HEK293 (cell line): Measurements from ENCODE around the gene GRB10.

Experiments
- CTCF ChIA-PET: fragments of 350-600 bp; formaldehyde crosslinking; extraction: SDS; loops from one replicate; lab custom pipeline; 2021; ENCODE audit warnings: antibody characterized with exemption; lab: Yijun Ruan, JAX
- POLR2A ChIA-PET: fragments of 300-600 bp; formaldehyde crosslinking; extraction: SDS; loops from one replicate; lab custom pipeline; 2020; ENCODE audit warnings: antibody characterized with exemption, inconsistent platforms; lab: Yijun Ruan, JAX
- H3K27ac ChIP-seq: fragments of 200-500 bp; sonication (Bioruptor generic); 2 replicates; pipeline ENCODE4 v1.5.1; 2014; ENCODE audit warnings: low read depth, low read length, control low read depth, inconsistent platforms; ENCODE audit errors: extremely low read depth
- H3K36me3 ChIP-seq, 2 experiments: fragments of 200-500 bp in 1 of 2; sonication (Bioruptor generic) in 1 of 2; 1 replicate in 1 of 2; 2 replicates in 1 of 2; pipeline ENCODE4 v1.5.1; 2014 to 2017; ENCODE audit warnings: inconsistent platforms in 2 of 2, low read length in 2 of 2; ENCODE audit not compliant: control insufficient read depth in 2 of 2, insufficient read depth in 1 of 2
- H3K4me1 ChIP-seq: fragments of 200-500 bp; sonication (Bioruptor generic); 2 replicates; pipeline ENCODE4 v1.5.1; 2014; ENCODE audit warnings: mild to moderate bottlenecking, low read length, inconsistent platforms; ENCODE audit not compliant: control insufficient read depth, insufficient read depth
- H3K4me3 ChIP-seq: 2 replicates; pipeline ENCODE4 v1.5.1; 2011; ENCODE audit warnings: low read depth, mild to moderate bottlenecking, control low read depth, low read length, moderate library complexity
- H3K9me3 ChIP-seq: fragments of 200-500 bp; sonication (Bioruptor generic); 2 replicates; pipeline ENCODE4 v1.5.1; 2014; ENCODE audit warnings: low read depth, low read length, inconsistent platforms; ENCODE audit not compliant: control insufficient read depth, insufficient read depth
- HOXA7 ChIP-seq: sonication (generic); formaldehyde crosslinking; IDR thresholded peaks from 2 replicates; pipeline ENCODE4 v1.8.1; 2022; ENCODE audit warnings: missing genetic modification reagents, borderline replicate concordance
- HOXC10 ChIP-seq: sonication (generic); formaldehyde crosslinking; IDR thresholded peaks from 2 replicates; pipeline ENCODE4 v1.8.1; 2023; ENCODE audit warnings: mild to moderate bottlenecking, missing genetic modification reagents
- SP2 ChIP-seq: fragments of 450-650 bp; formaldehyde crosslinking; IDR thresholded peaks from 2 replicates; pipeline ENCODE4 v1.5.1; 2016; ENCODE audit warnings: missing biosample characterization, missing genetic modification characterization
- ZBTB1 ChIP-seq: fragments of 450-650 bp; formaldehyde crosslinking; IDR thresholded peaks from 2 replicates; pipeline ENCODE4 v1.5.1; 2016; ENCODE audit warnings: missing biosample characterization, missing genetic modification characterization
- ZBTB10 ChIP-seq: fragments of 450-650 bp; formaldehyde crosslinking; IDR thresholded peaks from 2 replicates; pipeline ENCODE4 v1.5.1; 2016; ENCODE audit warnings: missing biosample characterization, missing genetic modification characterization
- ZBTB48 ChIP-seq: fragments of 450-650 bp; formaldehyde crosslinking; IDR thresholded peaks from 2 replicates; pipeline ENCODE4 v1.5.1; 2016; ENCODE audit warnings: missing biosample characterization, missing genetic modification characterization
- ZNF140 ChIP-seq: fragments of 450-650 bp; formaldehyde crosslinking; IDR thresholded peaks from 2 replicates; pipeline ENCODE4 v1.5.1; 2016; ENCODE audit warnings: missing biosample characterization, missing genetic modification characterization
- ZNF175 ChIP-seq: fragments of 450-650 bp; formaldehyde crosslinking; IDR thresholded peaks from 2 replicates; pipeline ENCODE4 v1.5.1; 2016; ENCODE audit warnings: missing biosample characterization, missing genetic modification characterization
- ZNF202 ChIP-seq: fragments of 450-650 bp; formaldehyde crosslinking; IDR thresholded peaks from 2 replicates; pipeline ENCODE4 v1.5.1; 2016; ENCODE audit warnings: missing biosample characterization, missing genetic modification characterization, borderline replicate concordance
- ZNF211 ChIP-seq: fragments of 450-650 bp; formaldehyde crosslinking; IDR thresholded peaks from 2 replicates; pipeline ENCODE4 v1.5.1; 2016; ENCODE audit warnings: low read depth, missing biosample characterization, missing genetic modification characterization
- ZNF214 ChIP-seq: fragments of 450-650 bp; formaldehyde crosslinking; IDR thresholded peaks from 2 replicates; pipeline ENCODE4 v1.5.1; 2017; ENCODE audit warnings: missing biosample characterization, mild to moderate bottlenecking, missing genetic modification characterization, borderline replicate concordance
- ZNF433 ChIP-seq: fragments of 450-650 bp; formaldehyde crosslinking; IDR thresholded peaks from 2 replicates; pipeline ENCODE4 v1.5.1; 2016; ENCODE audit warnings: missing biosample characterization, missing genetic modification characterization, low read depth
- ZNF510 ChIP-seq: fragments of 450-650 bp; formaldehyde crosslinking; IDR thresholded peaks from 2 replicates; pipeline ENCODE4 v1.5.1; 2018; ENCODE audit warnings: mild to moderate bottlenecking, missing genetic modification characterization, missing biosample characterization; ENCODE audit not compliant: insufficient replicate concordance
- ZNF629 ChIP-seq: fragments of 450-650 bp; formaldehyde crosslinking; IDR thresholded peaks from 2 replicates; pipeline ENCODE4 v1.5.1; 2017; ENCODE audit warnings: missing biosample characterization, missing genetic modification characterization
- ZNF677 ChIP-seq: fragments of 450-650 bp; IDR thresholded peaks from 2 replicates; pipeline ENCODE4 v1.5.0; 2018; ENCODE audit warnings: missing biosample characterization, mild to moderate bottlenecking, missing genetic modification characterization, moderate library complexity
- ZSCAN23 ChIP-seq: fragments of 450-650 bp; formaldehyde crosslinking; IDR thresholded peaks from 2 replicates; pipeline ENCODE4 v1.5.1; 2016; ENCODE audit warnings: missing biosample characterization, missing genetic modification characterization
- TF ChIP-seq, protein P1 (sequence below): fragments of 450-650 bp; formaldehyde crosslinking; IDR thresholded peaks from 2 replicates; pipeline ENCODE4 v1.5.1; 2017; ENCODE audit warnings: missing biosample characterization, mild to moderate bottlenecking, missing genetic modification characterization, moderate library complexity
- TF ChIP-seq, protein P2 (sequence below): fragments of 450-650 bp; formaldehyde crosslinking; IDR thresholded peaks from 2 replicates; pipeline ENCODE4 v1.5.1; 2016; ENCODE audit warnings: missing biosample characterization, missing genetic modification characterization

GRB10 gene

DNA sequence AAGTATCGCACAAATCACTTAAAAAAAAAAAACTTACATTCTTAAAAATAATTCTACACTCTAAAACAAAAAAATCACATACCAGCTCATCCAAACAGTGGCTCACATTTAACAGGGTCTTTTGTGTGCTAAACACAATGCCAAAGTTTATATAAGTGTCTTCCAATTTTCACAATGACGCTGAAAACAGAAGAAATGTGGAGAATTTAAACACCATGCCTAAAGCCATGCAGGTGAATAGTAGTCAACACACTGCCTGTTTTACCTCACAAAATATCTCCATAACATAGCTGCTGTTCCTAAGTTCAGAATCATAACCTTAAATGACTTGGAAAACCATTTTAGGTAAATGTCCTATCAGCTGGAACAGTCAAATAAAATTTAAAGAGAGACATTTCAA lies 55.0 kb downstream of the GRB10 start:
- TF ChIP-seq ZBTB1 (tag by site-specific recombination) (no peak), ZNF211 (tag by site-specific recombination) (no peak), ZBTB10 (tag by site-specific recombination) (no peak), ZNF140 (tag by site-specific recombination) (no peak), ZNF433 (no peak), ZSCAN23 (tag by site-specific recombination) (no peak)
- Histone ChIP-seq H3K4me3 (no peak overlapping the region), H3K9me3 (no peaks in the 10 kb centered on the region), H3K27ac (no peak overlapping the region), H3K36me3 (no peaks in the 10 kb centered on the region; a peak in 1 of 3 replicates), H3K4me1 (0 out of 2 replicates have a peak, but pooled peaks cover 2% of the 10 kb centered on the region)
- ChIA-PET CTCF (interaction anchor here (0.6 to 1.2 kb wide), 4 partner anchors 94 to 434 kb away, joined by 3 to 4 read pairs (median 3); no protein-coding TSS in a partner anchor), POLR2A (no interaction called here)

DNA sequence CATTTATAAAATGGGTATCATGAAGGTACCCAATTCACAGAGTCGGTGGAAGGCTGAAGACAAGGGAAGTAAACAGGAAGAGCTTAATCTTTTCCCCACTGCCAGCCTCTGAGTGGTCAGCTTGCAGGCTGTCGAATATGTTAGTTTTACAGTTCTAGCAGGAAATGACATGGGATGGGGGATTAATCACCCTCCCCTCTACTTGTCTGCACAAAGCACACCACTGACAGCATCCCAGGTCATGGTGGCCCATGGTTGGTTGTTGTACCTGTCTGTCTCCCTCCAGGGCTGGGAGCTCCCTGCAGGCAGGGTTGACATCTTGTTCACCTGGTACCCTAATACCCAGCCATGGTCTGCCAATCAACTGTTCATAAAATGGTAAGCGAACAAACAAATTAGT lies 55.6 kb downstream of the GRB10 start:
- 0 out of 2 replicates have a peak, but pooled peaks cover 2% of the 10 kb centered on the region for H3K4me1 ChIP-seq
- no peak overlapping the region for H3K27ac ChIP-seq
- no peak overlapping the region for H3K4me3 ChIP-seq
- POLR2A ChIA-PET, result no interaction called here
- no peaks in the 10 kb centered on the region for H3K9me3 ChIP-seq
- TF ChIP-seq ZBTB48 (tag by site-specific recombination) (no peak), HOXA7 (CRISPR knock-in tag) (no peak), ZNF629 (no peak), ZNF214 (tag by site-specific recombination) (no peak), ZNF677 (tag by site-specific recombination) (no peak), ZBTB10 (tag by site-specific recombination) (no peak), ZBTB1 (tag by site-specific recombination) (no peak), SP2 (tag by site-specific recombination) (no peak), ZNF510 (no peak), ZNF175 (tag by site-specific recombination) (no peak), HOXC10 (CRISPR knock-in tag) (no peak), ZNF202 (no peak)
- TF ChIP-seq, protein P1, sequence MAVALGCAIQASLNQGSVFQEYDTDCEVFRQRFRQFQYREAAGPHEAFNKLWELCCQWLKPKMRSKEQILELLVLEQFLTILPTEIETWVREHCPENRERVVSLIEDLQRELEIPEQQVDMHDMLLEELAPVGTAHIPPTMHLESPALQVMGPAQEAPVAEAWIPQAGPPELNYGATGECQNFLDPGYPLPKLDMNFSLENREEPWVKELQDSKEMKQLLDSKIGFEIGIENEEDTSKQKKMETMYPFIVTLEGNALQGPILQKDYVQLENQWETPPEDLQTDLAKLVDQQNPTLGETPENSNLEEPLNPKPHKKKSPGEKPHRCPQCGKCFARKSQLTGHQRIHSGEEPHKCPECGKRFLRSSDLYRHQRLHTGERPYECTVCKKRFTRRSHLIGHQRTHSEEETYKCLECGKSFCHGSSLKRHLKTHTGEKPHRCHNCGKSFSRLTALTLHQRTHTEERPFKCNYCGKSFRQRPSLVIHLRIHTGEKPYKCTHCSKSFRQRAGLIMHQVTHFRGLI, result no peak
- TF ChIP-seq, protein P2, sequence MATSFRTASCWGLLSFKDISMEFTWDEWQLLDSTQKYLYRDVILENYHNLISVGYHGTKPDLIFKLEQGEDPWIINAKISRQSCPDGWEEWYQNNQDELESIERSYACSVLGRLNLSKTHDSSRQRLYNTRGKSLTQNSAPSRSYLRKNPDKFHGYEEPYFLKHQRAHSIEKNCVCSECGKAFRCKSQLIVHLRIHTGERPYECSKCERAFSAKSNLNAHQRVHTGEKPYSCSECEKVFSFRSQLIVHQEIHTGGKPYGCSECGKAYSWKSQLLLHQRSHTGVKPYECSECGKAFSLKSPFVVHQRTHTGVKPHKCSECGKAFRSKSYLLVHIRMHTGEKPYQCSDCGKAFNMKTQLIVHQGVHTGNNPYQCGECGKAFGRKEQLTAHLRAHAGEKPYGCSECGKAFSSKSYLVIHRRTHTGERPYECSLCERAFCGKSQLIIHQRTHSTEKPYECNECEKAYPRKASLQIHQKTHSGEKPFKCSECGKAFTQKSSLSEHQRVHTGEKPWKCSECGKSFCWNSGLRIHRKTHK (tag by site-specific recombination), result no peak
- CTCF ChIA-PET, result interaction anchor here (1.2 kb wide), 1 partner anchor 434 kb away, joined by 3 read pairs; no protein-coding TSS in a partner anchor
- H3K36me3 ChIP-seq, result no peaks in the 10 kb centered on the region; a peak in 1 of 3 replicates
